ENCODE measurements around the gene IQCC. TPM values are rescaled to one million over a fixed set of nuclear protein-coding genes. Genes with fewer than 3 reads are reported as not detected.
"Not testable (repeated sequence)": the region's sequence is repeated elsewhere in the genome, so short reads cannot be mapped to it uniquely, and the experiment has no call there.

IQCC gene
- total RNA-seq, result 0.97 and 3.4 TPM in 2 replicates

GRCh38 chr1:32205401-32206370, at the start of gene IQCC:
IQCC (plus strand) TSS chr1:32205671; CDS start chr1:32205682, 11 bp downstream.
- DNase-seq (ENCODE audit: extremely low read depth, low read depth, low spot score), result no peak

GRCh38 chr1:32159189-32159588, 46.3 kb upstream of the IQCC start:
- DNase-seq (ENCODE audit: extremely low read depth, low read depth, low spot score), result no peak

- no peak for DNase-seq (ENCODE audit: extremely low read depth, low read depth, low spot score)
Observed at GRCh38 chr1:32163405-32163804, 42.1 kb upstream of the IQCC start.

GRCh38 chr1:32165633-32166032, 39.8 kb upstream of the IQCC start:
- not testable (repeated sequence) for DNase-seq (ENCODE audit: extremely low read depth, low read depth, low spot score)

DNA sequence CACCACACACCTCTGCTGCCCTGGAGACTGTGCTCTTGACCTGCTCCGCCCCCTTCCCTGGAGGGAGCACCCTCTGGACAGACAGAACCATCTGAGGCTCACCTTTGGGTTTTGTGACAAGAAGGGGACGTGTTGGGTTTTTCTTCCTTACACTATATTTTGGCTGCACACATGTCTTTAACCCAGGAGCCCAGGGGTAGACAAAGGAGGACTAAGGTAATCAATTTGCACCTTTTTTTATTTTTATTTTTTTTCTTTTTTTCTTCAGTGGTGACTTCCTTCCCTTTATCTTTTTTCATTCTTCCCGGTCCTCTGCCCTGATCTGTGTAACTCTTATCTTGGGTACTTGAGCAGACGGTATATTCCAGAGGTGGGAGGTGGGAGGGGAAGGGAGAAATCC, 34.5 kb upstream of the IQCC start:
- no peak for DNase-seq (ENCODE audit: extremely low read depth, low read depth, low spot score)

DNA sequence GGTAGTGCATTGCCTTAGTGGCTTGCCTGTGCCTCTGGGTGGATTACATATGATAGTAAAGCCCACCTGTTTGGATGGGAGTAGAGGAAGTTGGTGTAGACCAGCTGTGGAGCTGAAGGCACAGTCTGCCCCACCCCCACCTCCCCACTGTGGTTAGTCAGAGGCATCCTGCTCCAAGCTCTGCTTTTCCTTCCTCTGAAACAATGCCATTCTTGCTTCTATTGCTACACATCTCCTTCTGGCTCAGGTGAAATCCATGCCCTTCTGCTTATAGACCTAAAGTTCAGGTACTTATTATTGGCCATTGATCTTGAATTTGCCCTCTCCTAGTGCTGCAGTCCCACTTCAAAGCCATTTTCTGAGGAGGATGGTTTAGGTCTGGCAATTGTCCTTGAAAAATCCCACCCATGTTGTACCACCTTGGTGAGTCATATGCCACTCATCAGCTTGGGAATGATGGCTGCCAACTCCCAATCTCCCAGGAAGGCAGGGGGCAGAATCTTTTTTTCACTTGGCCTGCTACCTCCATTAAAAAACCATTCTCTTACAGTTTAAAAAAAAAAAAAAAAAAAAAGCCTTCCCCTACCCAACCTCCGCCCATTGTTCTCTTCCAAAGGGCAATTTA, 32.7 kb upstream of the IQCC start:
- DNase-seq (ENCODE audit: extremely low read depth, low read depth, low spot score), result no peak

- DNase-seq (ENCODE audit: extremely low read depth, low read depth, low spot score), result no peak
Observed at GRCh38 chr1:32178380-32179192, 26.9 kb upstream of the IQCC start.

GRCh38 chr1:32179193-32179442, 26.4 kb upstream of the IQCC start:
- DNase-seq (ENCODE audit: extremely low read depth, low read depth, low spot score), result no peak

DNA sequence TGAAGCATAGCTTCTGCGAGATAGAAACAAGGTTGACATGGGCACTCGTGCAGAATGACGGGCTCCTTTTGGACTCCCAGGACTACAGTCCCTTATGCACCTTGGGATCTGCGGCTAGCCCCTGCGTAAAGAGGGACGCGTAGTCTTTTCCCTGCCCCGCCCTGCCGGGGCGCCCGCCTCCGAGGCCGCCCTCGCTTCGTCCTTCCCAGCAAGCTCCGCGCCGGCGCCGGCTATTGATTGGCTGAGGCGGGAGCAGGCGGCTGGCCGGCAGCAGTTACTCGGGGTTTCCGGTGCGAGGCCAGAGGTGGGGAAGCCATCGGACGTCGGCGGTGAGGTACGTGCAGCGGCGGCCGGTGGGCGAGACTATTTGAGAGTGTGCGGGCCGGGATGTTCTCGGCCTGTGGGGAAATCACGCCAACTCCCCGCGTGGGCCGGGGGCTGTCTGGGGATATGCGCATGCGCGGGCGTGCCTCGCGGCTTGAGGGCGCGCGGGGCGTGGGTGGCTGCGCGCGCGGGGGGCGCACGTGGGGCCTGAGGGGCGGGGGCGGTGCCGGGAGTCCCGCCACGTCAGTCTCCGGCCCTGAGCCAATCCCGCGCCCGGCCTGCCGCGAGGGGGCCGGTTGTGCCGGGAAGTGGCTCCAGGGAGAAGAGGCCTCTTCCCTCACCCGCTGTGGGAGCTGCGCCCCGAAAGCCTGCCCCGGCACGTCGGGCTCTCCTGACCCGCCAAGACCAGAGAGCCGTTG, 25.9 kb upstream of the IQCC start, which contains the start of gene TXLNA:
Gene TXLNA (plus strand): TSS at position 233 of the 743 bp plus-strand sequence. CDS start 671 bp downstream, outside the sequence.
- DNase-seq (ENCODE audit: extremely low read depth, low read depth, low spot score), result no peak

- DNase-seq (ENCODE audit: extremely low read depth, low read depth, low spot score), result no peak
Observed at GRCh38 chr1:32180186-32181060, 25.0 kb upstream of the IQCC start.

DNA sequence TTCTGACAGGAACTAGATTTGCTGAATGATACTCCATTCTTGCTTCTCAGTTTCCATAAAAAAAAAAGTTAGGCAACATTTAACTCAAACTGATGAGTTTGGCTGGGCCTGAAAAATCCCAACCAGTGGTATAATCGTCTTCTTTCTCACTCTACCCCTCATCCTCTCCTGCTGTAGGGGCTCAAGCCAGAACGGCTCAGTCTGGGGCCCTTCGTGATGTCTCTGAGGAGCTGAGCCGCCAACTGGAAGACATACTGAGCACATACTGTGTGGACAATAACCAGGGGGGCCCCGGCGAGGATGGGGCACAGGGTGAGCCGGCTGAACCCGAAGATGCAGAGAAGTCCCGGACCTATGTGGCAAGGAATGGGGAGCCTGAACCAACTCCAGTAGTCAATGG, 24.4 kb upstream of the IQCC start:
- no peak for DNase-seq (ENCODE audit: extremely low read depth, low read depth, low spot score)

- no peak for DNase-seq (ENCODE audit: extremely low read depth, low read depth, low spot score)
Observed at GRCh38 chr1:32181563-32181962, 23.9 kb upstream of the IQCC start.

DNA sequence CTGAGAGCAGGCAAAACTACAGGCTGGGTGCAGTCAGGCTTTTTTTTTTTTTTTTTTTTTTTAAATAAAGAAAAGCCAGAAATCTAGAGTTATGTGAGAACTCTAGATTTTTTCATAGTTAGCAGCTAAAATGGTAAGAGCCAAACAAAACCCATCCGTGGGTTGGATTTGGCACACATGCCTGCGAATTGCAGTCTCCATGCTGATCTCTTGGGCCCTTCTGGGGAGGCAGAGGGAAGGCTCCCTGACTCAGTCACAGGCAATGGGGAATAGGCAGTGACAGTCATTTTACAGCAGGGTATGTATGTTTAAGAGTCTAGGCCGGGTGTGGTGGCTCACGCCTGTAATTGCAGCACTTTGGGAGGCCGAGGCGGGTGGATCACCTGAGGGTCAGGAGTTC, 23.4 kb upstream of the IQCC start:
- no peak for DNase-seq (ENCODE audit: extremely low read depth, low read depth, low spot score)

GRCh38 chr1:32184650-32185049, 20.8 kb upstream of the IQCC start:
- no peak for DNase-seq (ENCODE audit: extremely low read depth, low read depth, low spot score)

- DNase-seq (ENCODE audit: extremely low read depth, low read depth, low spot score), result no peak
Observed at GRCh38 chr1:32186077-32186476, 19.4 kb upstream of the IQCC start.

- DNase-seq (ENCODE audit: extremely low read depth, low read depth, low spot score), result no peak
Observed at GRCh38 chr1:32186491-32186890, 19.0 kb upstream of the IQCC start.

DNA sequence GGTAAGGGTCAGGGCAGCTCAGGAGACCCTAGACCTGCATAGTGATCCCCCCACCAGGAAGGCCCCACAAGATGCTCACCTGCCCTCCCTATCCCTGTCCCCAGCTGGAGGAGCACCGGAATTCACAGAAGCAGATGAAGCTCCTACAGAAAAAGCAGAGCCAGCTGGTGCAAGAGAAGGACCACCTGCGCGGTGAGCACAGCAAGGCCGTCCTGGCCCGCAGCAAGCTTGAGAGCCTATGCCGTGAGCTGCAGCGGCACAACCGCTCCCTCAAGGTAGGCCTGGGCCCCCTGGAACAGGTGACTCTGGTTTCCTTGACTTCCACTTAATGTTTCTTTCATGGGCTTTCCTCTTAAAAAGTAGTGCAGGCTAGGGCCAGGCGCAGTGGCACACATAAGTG, 17.6 kb upstream of the IQCC start:
- DNase-seq (ENCODE audit: extremely low read depth, low read depth, low spot score), result no peak

- DNase-seq (ENCODE audit: extremely low read depth, low read depth, low spot score), result no peak
Observed at GRCh38 chr1:32192220-32192948, 13.1 kb upstream of the IQCC start.

- DNase-seq (ENCODE audit: extremely low read depth, low read depth, low spot score), result no peak
Observed at GRCh38 chr1:32194984-32195383, 10.5 kb upstream of the IQCC start.

All from glomerular endothelial cell (primary cell).